CD4-positive, CD25-positive, alpha-beta regulatory T cell (primary cell): Measurements from ENCODE around the gene OSM. TPM values are rescaled to one million over a fixed set of nuclear protein-coding genes. Genes with fewer than 3 reads are reported as not detected.

Source experiments
- ATAC-seq, 2 donors: fragments of 150-1000 bp; cut with Tn5 transposase; one replicate each; pipeline ENCODE4 v1.10.0; 2021; ENCODE audit warnings: low read depth in 2 of 2, moderate number of reproducible peaks in 2 of 2, moderate library complexity in 1 of 2
- DNase-seq, 3 donors: peaks; one replicate each; pipeline versions ENCODE4 v3.0.0 to v3.0.0-alpha.2; 2012 to 2022; ENCODE audit warnings: mixed read lengths in 1 of 3
- H3K27ac ChIP-seq: one replicate; pipeline ENCODE4 v1.7.0; 2013; ENCODE audit warnings: mild to moderate bottlenecking, low read length; ENCODE audit not compliant: insufficient read depth, poor library complexity, severe bottlenecking
- H3K27me3 ChIP-seq: one replicate; pipeline ENCODE4 v1.7.0; 2013; ENCODE audit warnings: low read length; ENCODE audit not compliant: control insufficient read depth, insufficient read depth
- H3K36me3 ChIP-seq: one replicate; pipeline ENCODE4 v1.7.0; 2013; ENCODE audit warnings: mild to moderate bottlenecking, low read length, moderate library complexity; ENCODE audit not compliant: control insufficient read depth, insufficient read depth
- H3K4me1 ChIP-seq: 2 replicates; pipeline ENCODE4 v1.7.0; 2013; ENCODE audit warnings: mild to moderate bottlenecking, low read length; ENCODE audit not compliant: insufficient read depth, control insufficient read depth, poor library complexity, severe bottlenecking
- H3K4me3 ChIP-seq: one replicate; pipeline ENCODE4 v1.7.0; 2013; ENCODE audit warnings: low read depth, mild to moderate bottlenecking, low read length, moderate library complexity
- H3K9me3 ChIP-seq, 2 experiments: 1 replicate in 1 of 2; 2 replicates in 1 of 2; pipeline ENCODE4 v1.7.0; 2013; ENCODE audit warnings: low read length in 2 of 2, mild to moderate bottlenecking in 1 of 2, moderate library complexity in 1 of 2; ENCODE audit not compliant: control insufficient read depth in 2 of 2
- H3K27ac Mint-ChIP-seq, 3 donors: one replicate each; pipeline ENCODE4 v1.8.0; 2020 to 2022; ENCODE audit warnings: mild to moderate bottlenecking in 3 of 3, mixed read lengths in 3 of 3, moderate library complexity in 2 of 3
- H3K27me3 Mint-ChIP-seq: one replicate; pipeline ENCODE4 v1.8.0; 2022; ENCODE audit warnings: mild to moderate bottlenecking, mixed read lengths
- H3K36me3 Mint-ChIP-seq: one replicate; pipeline ENCODE4 v1.8.0; 2020; ENCODE audit warnings: mixed read lengths
- H3K4me1 Mint-ChIP-seq, 4 donors: one replicate each; pipeline ENCODE4 v1.8.0; 2020 to 2022; ENCODE audit warnings: mixed read lengths in 4 of 4, mild to moderate bottlenecking in 1 of 4
- H3K4me3 Mint-ChIP-seq, 4 donors: one replicate each; pipeline ENCODE4 v1.8.0; 2020 to 2022; ENCODE audit warnings: mild to moderate bottlenecking in 4 of 4, mixed read lengths in 4 of 4, moderate library complexity in 3 of 4
- H3K9me3 Mint-ChIP-seq, 7 donors: one replicate each; pipeline ENCODE4 v1.8.0; 2020 to 2022; ENCODE audit warnings: mixed read lengths in 7 of 7, mild to moderate bottlenecking in 3 of 7, moderate library complexity in 2 of 7
- polyA plus RNA-seq, 4 donors: library from polyadenylated mRNA; unstranded; fragments of 300-500 nt; fragmentation: Illumina TruSeq; gene quantifications; one replicate each; pipeline ENCODE4 v1.2.3, GENCODE V29; 2021
- total RNA-seq: library from RNA; stranded (reverse); gene quantifications from one replicate; pipeline ENCODE4 v1.2.3, GENCODE V29; 2022

OSM gene
- total RNA-seq = 24.0 TPM
- polyA plus RNA-seq = 1 to 10 TPM; 2.4 to 7.0 (median 4.8) TPM

- peak; percentile 53 to 94 (median 68) for DNase-seq
- peak within 1 kb of the TSS; percentile 97 for H3K27ac ChIP-seq
- H3K27me3 Mint-ChIP-seq = peaks cover 5% of the 10 kb centered on the region
- H3K27me3 ChIP-seq = no peaks in the 10 kb centered on the region
- peak within 1 kb of the TSS; percentile 95 to 99 (median 99) for H3K27ac Mint-ChIP-seq
- peak within 1 kb of the TSS; percentile 83 for H3K4me3 ChIP-seq
- peak; percentile 33 to 45 for ATAC-seq
- H3K36me3 Mint-ChIP-seq = peaks cover 8% of the 10 kb centered on the region
- H3K9me3 Mint-ChIP-seq = no peaks in the 10 kb centered on the region
- peak within 1 kb of the TSS; percentile 92 to 96 (median 96) for H3K4me3 Mint-ChIP-seq
- H3K4me1 ChIP-seq = peaks cover 54% of the 10 kb centered on the region
- H3K4me1 Mint-ChIP-seq = peaks cover 8 to 59% (median 16%) of the 10 kb centered on the region in 4 donors
- no peaks in the 10 kb centered on the region for H3K9me3 ChIP-seq
- peaks cover 5% of the 10 kb centered on the region for H3K36me3 ChIP-seq
Observed at GRCh38 chr22:30266445-30267381, at the start of gene OSM. Gene OSM (minus strand): TSS chr22:30266851. CDS start chr22:30266799, 52 bp downstream.

- Histone ChIP-seq H3K36me3 (peaks cover 19% of the 10 kb centered on the region), H3K27me3 (no peaks in the 10 kb centered on the region), H3K4me3 (peak overlapping the region; percentile 2), H3K4me1 (peaks cover 99% of the 10 kb centered on the region), H3K9me3 (no peaks in the 10 kb centered on the region), H3K27ac (peak overlapping the region; percentile 59)
- Mint-ChIP-seq H3K36me3 (peaks cover 48% of the 10 kb centered on the region), H3K4me1 (peaks cover 28 to 97% (median 87%) of the 10 kb centered on the region in 4 donors), H3K27me3 (no peaks in the 10 kb centered on the region), H3K4me3 (peak overlapping the region; percentile 50 to 74 (median 54)), H3K9me3 (peaks cover 0 to 2% (median 0%) of the 10 kb centered on the region in 7 donors), H3K27ac (peak overlapping the region; percentile 81 to 97 (median 92))
- no peak for DNase-seq
- ATAC-seq = no peak
Observed at GRCh38 chr22:30315962-30316576, 49.4 kb upstream of the OSM start.

GRCh38 chr22:30314915-30315314, 48.3 kb upstream of the OSM start:
- H3K4me3 Mint-ChIP-seq = peak overlapping the region; percentile 24 to 74 (median 64)

GRCh38 chr22:30313527-30314363, 47.1 kb upstream of the OSM start:
- Mint-ChIP-seq H3K4me1 (peaks cover 29 to 97% (median 81%) of the 10 kb centered on the region in 4 donors), H3K27ac (peak overlapping the region; percentile 57 to 92 (median 81)), H3K9me3 (peaks cover 0 to 2% (median 0%) of the 10 kb centered on the region in 7 donors), H3K27me3 (no peaks in the 10 kb centered on the region), H3K4me3 (peak overlapping the region; percentile 22 to 74 (median 56)), H3K36me3 (peaks cover 47% of the 10 kb centered on the region)
- DNase-seq (no peak), ATAC-seq (no peak)
- H3K9me3 ChIP-seq = no peaks in the 10 kb centered on the region
- H3K27me3 ChIP-seq = no peaks in the 10 kb centered on the region
- H3K4me1 ChIP-seq = peaks cover 99% of the 10 kb centered on the region
- peak overlapping the region; percentile 59 for H3K27ac ChIP-seq
- peaks cover 1% of the 10 kb centered on the region for H3K36me3 ChIP-seq
- H3K4me3 ChIP-seq = peak overlapping the region; percentile 33

More at GRCh38 chr22:30314915-30315314, 48.3 kb upstream of the OSM start:
- Mint-ChIP-seq H3K9me3 (peaks cover 0 to 2% (median 0%) of the 10 kb centered on the region in 7 donors), H3K36me3 (peaks cover 51% of the 10 kb centered on the region), H3K27ac (peak overlapping the region; percentile 81 to 97 (median 92)), H3K4me1 (peaks cover 30 to 97% (median 88%) of the 10 kb centered on the region in 4 donors), H3K27me3 (no peaks in the 10 kb centered on the region)
- peaks cover 99% of the 10 kb centered on the region for H3K4me1 ChIP-seq
- DNase-seq (peak in 1 of 3 donors; percentile 53), ATAC-seq (peak in 1 of 2 donors; percentile 37)
- H3K4me3 ChIP-seq = no peak overlapping the region
- H3K27me3 ChIP-seq = no peaks in the 10 kb centered on the region
- H3K36me3 ChIP-seq = peaks cover 9% of the 10 kb centered on the region
- peak overlapping the region; percentile 59 for H3K27ac ChIP-seq
- no peaks in the 10 kb centered on the region for H3K9me3 ChIP-seq

GRCh38 chr22:30312053-30312452, 45.4 kb upstream of the OSM start:
- H3K36me3 ChIP-seq = no peaks in the 10 kb centered on the region
- Mint-ChIP-seq H3K4me3 (peak overlapping the region; percentile 21 to 78 (median 70)), H3K27ac (peak overlapping the region; percentile 84 to 99 (median 90)), H3K36me3 (peaks cover 37% of the 10 kb centered on the region), H3K27me3 (no peaks in the 10 kb centered on the region), H3K9me3 (peaks cover 0 to 2% (median 0%) of the 10 kb centered on the region in 7 donors), H3K4me1 (peaks cover 32 to 97% (median 78%) of the 10 kb centered on the region in 4 donors)
- DNase-seq (no peak), ATAC-seq (no peak)
- no peaks in the 10 kb centered on the region for H3K27me3 ChIP-seq
- H3K4me1 ChIP-seq = peaks cover 100% of the 10 kb centered on the region
- H3K27ac ChIP-seq = peak overlapping the region; percentile 80
- peak overlapping the region; percentile 52 for H3K4me3 ChIP-seq
- no peaks in the 10 kb centered on the region for H3K9me3 ChIP-seq

- peak overlapping the region; percentile 84 to 99 (median 97) for H3K27ac Mint-ChIP-seq
- no peaks in the 10 kb centered on the region for H3K27me3 Mint-ChIP-seq
- no peaks in the 10 kb centered on the region for H3K27me3 ChIP-seq
- H3K4me1 Mint-ChIP-seq = peaks cover 37 to 98% (median 79%) of the 10 kb centered on the region in 4 donors
- peak overlapping the region; percentile 80 for H3K27ac ChIP-seq
- ATAC-seq (no peak), DNase-seq (no peak)
- peak overlapping the region; percentile 62 for H3K4me3 ChIP-seq
- no peaks in the 10 kb centered on the region for H3K36me3 ChIP-seq
- peaks cover 0 to 2% (median 0%) of the 10 kb centered on the region in 7 donors for H3K9me3 Mint-ChIP-seq
- H3K4me3 Mint-ChIP-seq = peak overlapping the region; percentile 70 to 90 (median 82)
- H3K9me3 ChIP-seq = no peaks in the 10 kb centered on the region
- H3K36me3 Mint-ChIP-seq = peaks cover 36% of the 10 kb centered on the region
- H3K4me1 ChIP-seq = peaks cover 100% of the 10 kb centered on the region
Observed at GRCh38 chr22:30310881-30311771, 44.5 kb upstream of the OSM start.
